ENCODE data around the gene KIRREL3. TPM values are rescaled to one million over a fixed set of nuclear protein-coding genes. Genes with fewer than 3 reads are reported as not detected.

Gene KIRREL3
- polyA plus RNA-seq, 1 of the 3 experiments (the other 2 are of a cell fraction): 3.7 TPM

GRCh38 chr11:126403658-126404057 is 596.9 kb downstream of the KIRREL3 start:
- CTCF ChIA-PET: interaction anchor here (0.6 kb wide), 1 partner anchor 37 kb away, joined by 3 read pairs; no protein-coding TSS in a partner anchor
- Histone ChIP-seq H2AFZ (ENCODE audit: low read depth) (no peak overlapping the region), H3K9ac (no peak overlapping the region), H3F3A (replicated peaks; ENCODE audit: insufficient read depth) (no peaks in the 10 kb centered on the region), H3K27ac (ENCODE audit: low read depth in 2 of 2, low read length in 1 of 2) (no peak overlapping the region), H3K36me3 (replicated peaks in 1 of 2; ENCODE audit: control insufficient read depth in 1 of 2, insufficient read depth in 2 of 2, low read length in 1 of 2) (peaks cover 0 to 4% of the 10 kb centered on the region in 2 experiments), H3K27me3 (ENCODE audit: insufficient read depth) (no peaks in the 10 kb centered on the region), H3K4me1 (ENCODE audit: control insufficient read depth in 1 of 2, insufficient read depth in 2 of 2, low read depth in 1 of 2, low read length in 1 of 2) (peaks cover 0 to 10% of the 10 kb centered on the region in 2 experiments; a peak in 2 of 4 replicates), H3K79me2 (ENCODE audit: insufficient read depth) (no peaks in the 10 kb centered on the region), H4K20me1 (ENCODE audit: insufficient read depth) (no peaks in the 10 kb centered on the region), H3K9me3 (no peaks in the 10 kb centered on the region), H3K9me2 (no peaks in the 10 kb centered on the region), H3K4me3 (ENCODE audit: low read depth in 2 of 2, low read length in 1 of 2) (no peak overlapping the region), H3K4me2 (no peak overlapping the region)
- no peak for TF ChIP-seq CHD2 (IDR thresholded peaks at IDR 0.05; ENCODE audit: low read length, partially characterized antibody)
- DNase-seq: no peak
- WGBS (ENCODE audit: low lambda C conversion rate): 93% methylated on average over 8 of the region's 8 CpGs
- POLR2A ChIA-PET: interaction anchor here (0.5 kb wide), 1 partner anchor 48 kb away, joined by 3 read pairs; no protein-coding TSS in a partner anchor

GRCh38 chr11:126403022-126403581 is 597.5 kb downstream of the KIRREL3 start:
- Histone ChIP-seq H3K27me3 (ENCODE audit: insufficient read depth) (no peaks in the 10 kb centered on the region), H2AFZ (ENCODE audit: low read depth) (no peak overlapping the region), H4K20me1 (ENCODE audit: insufficient read depth) (no peaks in the 10 kb centered on the region), H3K4me1 (ENCODE audit: control insufficient read depth in 1 of 2, insufficient read depth in 2 of 2, low read depth in 1 of 2, low read length in 1 of 2) (peaks cover 0 to 10% of the 10 kb centered on the region in 2 experiments; a peak in 2 of 4 replicates), H3K4me2 (no peak overlapping the region), H3K27ac (ENCODE audit: low read depth in 2 of 2, low read length in 1 of 2) (no peak overlapping the region), H3K36me3 (replicated peaks in 1 of 2; ENCODE audit: control insufficient read depth in 1 of 2, insufficient read depth in 2 of 2, low read length in 1 of 2) (peaks cover 0 to under 1% of the 10 kb centered on the region in 2 experiments), H3K9me3 (no peaks in the 10 kb centered on the region), H3K4me3 (ENCODE audit: low read depth in 2 of 2, low read length in 1 of 2) (no peak overlapping the region), H3F3A (replicated peaks; ENCODE audit: insufficient read depth) (no peaks in the 10 kb centered on the region), H3K9ac (no peak overlapping the region), H3K79me2 (ENCODE audit: insufficient read depth) (no peaks in the 10 kb centered on the region), H3K9me2 (no peaks in the 10 kb centered on the region)
- POLR2A ChIA-PET: interaction anchor here (0.5 kb wide), 1 partner anchor 48 kb away, joined by 3 read pairs; no protein-coding TSS in a partner anchor
- 92% methylated on average over 13 of the region's 15 CpGs for WGBS (ENCODE audit: low lambda C conversion rate)
- CTCF ChIA-PET: interaction anchor here (1.1 kb wide), 1 partner anchor 93 kb away, joined by 5 read pairs; no protein-coding TSS in a partner anchor
- TF ChIP-seq GATA2 (CRISPR knock-in tag; IDR thresholded peaks at IDR 0.05): no peak
- no peak for TF ChIP-seq YY1 (IDR thresholded peaks at IDR 0.05; ENCODE audit: low read depth)
- TF ChIP-seq SIN3A (IDR thresholded peaks at IDR 0.05; ENCODE audit: borderline replicate concordance, low read depth, low read length): no peak
- TF ChIP-seq EZH2phosphoT487 (IDR thresholded peaks at IDR 0.05; ENCODE audit: borderline replicate concordance, low read depth): no peak
- no peak for TF ChIP-seq FOSL2 (IDR thresholded peaks at IDR 0.05; ENCODE audit: borderline replicate concordance, low read depth)
- no peak for TF ChIP-seq SMC3 (IDR thresholded peaks at IDR 0.05; ENCODE audit: low read depth, low read length)
- TF ChIP-seq REST (IDR thresholded peaks at IDR 0.05; ENCODE audit: low read depth, low read length): no peak
- no peak for TF ChIP-seq TAF1 (IDR thresholded peaks at IDR 0.05; ENCODE audit: borderline replicate concordance, low read depth, low read length)
- TF ChIP-seq POLR2AphosphoS5 (IDR thresholded peaks at IDR 0.05; ENCODE audit: low read depth, low read length): no peak
- TF ChIP-seq CTCF (IDR thresholded peaks at IDR 0.05): no peak
- no peak for TF ChIP-seq TEAD4 (IDR thresholded peaks at IDR 0.05; ENCODE audit: borderline replicate concordance, insufficient read depth)
- no peak for TF ChIP-seq TCF12 (IDR thresholded peaks at IDR 0.05)
- TF ChIP-seq JUND (IDR thresholded peaks at IDR 0.05): no peak
- TF ChIP-seq CHD2 (IDR thresholded peaks at IDR 0.05; ENCODE audit: low read length, partially characterized antibody): no peak
- no peak for TF ChIP-seq IRF3 (IDR thresholded peaks at IDR 0.05; ENCODE audit: low read depth, low read length)
- DNase-seq: no peak

Data from SK-N-SH (cell line).